ENCODE data around the gene TTLL9. TPM values are rescaled to one million over a fixed set of nuclear protein-coding genes. Genes with fewer than 3 reads are reported as not detected.
A peak's percentile ranks its signal among the peaks of the same experiment; 100 is the strongest.

The TTLL9 gene
- total and polyA plus RNA-seq, 2 of the 13 experiments (the other 11 are each of a cell fraction or from before 2014, with no cell fraction given) = not detected

DNA sequence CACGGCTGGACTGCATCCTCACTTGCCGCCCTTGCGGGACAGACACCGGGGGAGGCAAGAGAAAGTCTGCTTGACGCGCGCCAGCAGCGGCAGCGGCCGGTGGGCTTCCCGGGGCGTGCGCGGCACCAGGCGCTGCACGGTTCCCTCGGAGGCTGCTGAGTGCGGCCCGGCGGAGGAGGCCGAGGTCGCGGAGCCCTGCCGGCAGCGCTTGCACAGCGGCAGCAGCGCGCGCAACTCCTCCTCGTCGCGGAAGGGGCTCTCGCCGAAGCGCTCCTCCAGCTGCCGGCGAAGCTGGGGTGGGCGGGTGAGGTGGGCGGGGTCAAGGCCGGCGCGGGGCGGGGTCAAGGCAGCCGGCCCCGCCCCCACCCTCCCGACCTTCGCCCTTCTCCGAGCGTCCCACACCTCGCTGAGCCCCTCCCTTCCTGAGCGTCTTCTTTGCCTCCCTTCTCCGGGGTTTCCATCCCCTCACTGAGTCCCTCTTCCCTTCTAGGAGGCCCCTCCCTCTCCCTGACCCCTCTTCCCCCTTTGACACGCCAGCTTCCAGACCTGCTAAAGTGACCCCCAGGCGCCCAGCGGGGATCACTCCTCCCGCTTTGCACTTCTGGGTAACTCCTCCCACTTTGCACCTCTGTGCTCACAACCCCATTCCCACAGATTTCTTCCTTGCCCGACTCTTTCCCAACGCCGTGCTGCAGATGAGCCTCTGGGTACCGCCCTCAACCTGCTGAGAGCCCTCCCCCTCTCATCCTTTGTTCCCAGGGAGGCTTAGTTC, 8.9 kb upstream of the TTLL9 start (continued):
- TF ChIP-seq, protein P1, sequence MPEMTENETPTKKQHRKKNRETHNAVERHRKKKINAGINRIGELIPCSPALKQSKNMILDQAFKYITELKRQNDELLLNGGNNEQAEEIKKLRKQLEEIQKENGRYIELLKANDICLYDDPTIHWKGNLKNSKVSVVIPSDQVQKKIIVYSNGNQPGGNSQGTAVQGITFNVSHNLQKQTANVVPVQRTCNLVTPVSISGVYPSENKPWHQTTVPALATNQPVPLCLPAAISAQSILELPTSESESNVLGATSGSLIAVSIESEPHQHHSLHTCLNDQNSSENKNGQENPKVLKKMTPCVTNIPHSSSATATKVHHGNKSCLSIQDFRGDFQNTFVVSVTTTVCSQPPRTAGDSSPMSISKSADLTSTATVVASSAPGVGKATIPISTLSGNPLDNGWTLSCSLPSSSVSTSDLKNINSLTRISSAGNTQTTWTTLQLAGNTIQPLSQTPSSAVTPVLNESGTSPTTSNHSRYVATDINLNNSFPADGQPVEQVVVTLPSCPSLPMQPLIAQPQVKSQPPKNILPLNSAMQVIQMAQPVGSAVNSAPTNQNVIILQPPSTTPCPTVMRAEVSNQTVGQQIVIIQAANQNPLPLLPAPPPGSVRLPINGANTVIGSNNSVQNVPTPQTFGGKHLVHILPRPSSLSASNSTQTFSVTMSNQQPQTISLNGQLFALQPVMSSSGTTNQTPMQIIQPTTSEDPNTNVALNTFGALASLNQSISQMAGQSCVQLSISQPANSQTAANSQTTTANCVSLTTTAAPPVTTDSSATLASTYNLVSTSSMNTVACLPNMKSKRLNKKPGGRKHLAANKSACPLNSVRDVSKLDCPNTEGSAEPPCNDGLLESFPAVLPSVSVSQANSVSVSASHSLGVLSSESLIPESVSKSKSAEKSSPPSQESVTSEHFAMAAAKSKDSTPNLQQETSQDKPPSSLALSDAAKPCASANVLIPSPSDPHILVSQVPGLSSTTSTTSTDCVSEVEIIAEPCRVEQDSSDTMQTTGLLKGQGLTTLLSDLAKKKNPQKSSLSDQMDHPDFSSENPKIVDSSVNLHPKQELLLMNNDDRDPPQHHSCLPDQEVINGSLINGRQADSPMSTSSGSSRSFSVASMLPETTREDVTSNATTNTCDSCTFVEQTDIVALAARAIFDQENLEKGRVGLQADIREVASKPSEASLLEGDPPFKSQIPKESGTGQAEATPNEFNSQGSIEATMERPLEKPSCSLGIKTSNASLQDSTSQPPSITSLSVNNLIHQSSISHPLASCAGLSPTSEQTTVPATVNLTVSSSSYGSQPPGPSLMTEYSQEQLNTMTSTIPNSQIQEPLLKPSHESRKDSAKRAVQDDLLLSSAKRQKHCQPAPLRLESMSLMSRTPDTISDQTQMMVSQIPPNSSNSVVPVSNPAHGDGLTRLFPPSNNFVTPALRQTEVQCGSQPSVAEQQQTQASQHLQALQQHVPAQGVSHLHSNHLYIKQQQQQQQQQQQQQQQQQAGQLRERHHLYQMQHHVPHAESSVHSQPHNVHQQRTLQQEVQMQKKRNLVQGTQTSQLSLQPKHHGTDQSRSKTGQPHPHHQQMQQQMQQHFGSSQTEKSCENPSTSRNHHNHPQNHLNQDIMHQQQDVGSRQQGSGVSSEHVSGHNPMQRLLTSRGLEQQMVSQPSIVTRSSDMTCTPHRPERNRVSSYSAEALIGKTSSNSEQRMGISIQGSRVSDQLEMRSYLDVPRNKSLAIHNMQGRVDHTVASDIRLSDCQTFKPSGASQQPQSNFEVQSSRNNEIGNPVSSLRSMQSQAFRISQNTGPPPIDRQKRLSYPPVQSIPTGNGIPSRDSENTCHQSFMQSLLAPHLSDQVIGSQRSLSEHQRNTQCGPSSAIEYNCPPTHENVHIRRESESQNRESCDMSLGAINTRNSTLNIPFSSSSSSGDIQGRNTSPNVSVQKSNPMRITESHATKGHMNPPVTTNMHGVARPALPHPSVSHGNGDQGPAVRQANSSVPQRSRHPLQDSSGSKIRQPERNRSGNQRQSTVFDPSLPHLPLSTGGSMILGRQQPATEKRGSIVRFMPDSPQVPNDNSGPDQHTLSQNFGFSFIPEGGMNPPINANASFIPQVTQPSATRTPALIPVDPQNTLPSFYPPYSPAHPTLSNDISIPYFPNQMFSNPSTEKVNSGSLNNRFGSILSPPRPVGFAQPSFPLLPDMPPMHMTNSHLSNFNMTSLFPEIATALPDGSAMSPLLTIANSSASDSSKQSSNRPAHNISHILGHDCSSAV (CRISPR knock-in tag; IDR thresholded peaks at IDR 0.05; ENCODE audit: borderline replicate concordance) = no peak
- TF ChIP-seq, protein P2, sequence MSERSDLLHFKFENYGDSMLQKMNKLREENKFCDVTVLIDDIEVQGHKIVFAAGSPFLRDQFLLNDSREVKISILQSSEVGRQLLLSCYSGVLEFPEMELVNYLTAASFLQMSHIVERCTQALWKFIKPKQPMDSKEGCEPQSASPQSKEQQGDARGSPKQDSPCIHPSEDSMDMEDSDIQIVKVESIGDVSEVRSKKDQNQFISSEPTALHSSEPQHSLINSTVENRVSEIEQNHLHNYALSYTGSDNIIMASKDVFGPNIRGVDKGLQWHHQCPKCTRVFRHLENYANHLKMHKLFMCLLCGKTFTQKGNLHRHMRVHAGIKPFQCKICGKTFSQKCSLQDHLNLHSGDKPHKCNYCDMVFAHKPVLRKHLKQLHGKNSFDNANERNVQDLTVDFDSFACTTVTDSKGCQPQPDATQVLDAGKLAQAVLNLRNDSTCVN (CRISPR knock-in tag; IDR thresholded peaks at IDR 0.05; ENCODE audit: borderline replicate concordance) = peak; percentile 11; the same call in 1 of the 2 replicates
- no peak for TF ChIP-seq ZNF292 (CRISPR knock-in tag; IDR thresholded peaks at IDR 0.05; ENCODE audit: borderline replicate concordance, low read depth)
- no peak for TF ChIP-seq SCMH1 (CRISPR knock-in tag; IDR thresholded peaks at IDR 0.05; ENCODE audit: borderline replicate concordance)
- 0 out of 2 replicates have a peak, but pooled peaks have one; percentile 33 for TF ChIP-seq ZNF615 (CRISPR knock-in tag; IDR thresholded peaks at IDR 0.05; ENCODE audit: borderline replicate concordance)
- TF ChIP-seq CCDC6 (CRISPR knock-in tag; IDR thresholded peaks at IDR 0.05) = peak; percentile 88; the same call in 1 of the 2 replicates
- no peak for TF ChIP-seq NCOR1 (IDR thresholded peaks at IDR 0.05; ENCODE audit: borderline replicate concordance, low read length)
- TF ChIP-seq ZNF790 (CRISPR knock-in tag; IDR thresholded peaks at IDR 0.05; ENCODE audit: borderline replicate concordance) = no peak
- TF ChIP-seq ZNF792 (CRISPR knock-in tag; IDR thresholded peaks at IDR 0.05) = no peak
- TF ChIP-seq, protein P3, sequence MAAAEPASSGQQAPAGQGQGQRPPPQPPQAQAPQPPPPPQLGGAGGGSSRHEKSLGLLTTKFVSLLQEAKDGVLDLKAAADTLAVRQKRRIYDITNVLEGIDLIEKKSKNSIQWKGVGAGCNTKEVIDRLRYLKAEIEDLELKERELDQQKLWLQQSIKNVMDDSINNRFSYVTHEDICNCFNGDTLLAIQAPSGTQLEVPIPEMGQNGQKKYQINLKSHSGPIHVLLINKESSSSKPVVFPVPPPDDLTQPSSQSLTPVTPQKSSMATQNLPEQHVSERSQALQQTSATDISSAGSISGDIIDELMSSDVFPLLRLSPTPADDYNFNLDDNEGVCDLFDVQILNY (CRISPR knock-in tag; conservative IDR thresholded peaks at IDR 0.05) = no peak; the same call in 1 of the 2 replicates
- peak; percentile 41; the same call in 1 of the 2 replicates for TF ChIP-seq ZMYM4 (CRISPR knock-in tag; IDR thresholded peaks at IDR 0.05)
- TF ChIP-seq RBFOX2 (IDR thresholded peaks at IDR 0.05; ENCODE audit: low read depth, low read length) = 0 out of 2 replicates have a peak, but pooled peaks have one; percentile 44
- TF ChIP-seq ZNF850 (CRISPR knock-in tag; conservative IDR thresholded peaks at IDR 0.05) = no peak
- TF ChIP-seq CAMTA2 (CRISPR knock-in tag; IDR thresholded peaks at IDR 0.05; ENCODE audit: borderline replicate concordance) = no peak
- no peak for TF ChIP-seq FOXA3 (CRISPR knock-in tag; IDR thresholded peaks at IDR 0.05)
- TF ChIP-seq, protein P4, sequence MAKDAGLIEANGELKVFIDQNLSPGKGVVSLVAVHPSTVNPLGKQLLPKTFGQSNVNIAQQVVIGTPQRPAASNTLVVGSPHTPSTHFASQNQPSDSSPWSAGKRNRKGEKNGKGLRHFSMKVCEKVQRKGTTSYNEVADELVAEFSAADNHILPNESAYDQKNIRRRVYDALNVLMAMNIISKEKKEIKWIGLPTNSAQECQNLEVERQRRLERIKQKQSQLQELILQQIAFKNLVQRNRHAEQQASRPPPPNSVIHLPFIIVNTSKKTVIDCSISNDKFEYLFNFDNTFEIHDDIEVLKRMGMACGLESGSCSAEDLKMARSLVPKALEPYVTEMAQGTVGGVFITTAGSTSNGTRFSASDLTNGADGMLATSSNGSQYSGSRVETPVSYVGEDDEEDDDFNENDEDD (CRISPR knock-in tag; IDR thresholded peaks at IDR 0.05; ENCODE audit: borderline replicate concordance) = peak; percentile 59; the same call in 1 of the 2 replicates

Data from HepG2 (cell line).